Peyer's patch (tissue), 4 donors: ENCODE results near the gene DSG2. TPM values are rescaled to one million over a fixed set of nuclear protein-coding genes. Genes with fewer than 3 reads are reported as not detected.
A peak's percentile ranks its signal among the peaks of the same experiment; 100 is the strongest.

ENCODE experiments used
- DNase-seq, 3 donors: peaks; one replicate each; pipeline ENCODE4 v3.0.0-alpha.2; 2017 to 2019
- H3K27ac ChIP-seq, 4 donors: fragments of 200-600 bp; sonication (generic); one replicate each; pipeline ENCODE4 v1.5.1; 2016 to 2019
- H3K27me3 ChIP-seq, 2 donors: fragments of 200-600 bp; sonication (generic); one replicate each; pipeline ENCODE4 v1.5.1; 2019
- H3K36me3 ChIP-seq, 3 donors: fragments of 200-600 bp; sonication (generic); one replicate each; pipeline ENCODE4 v1.5.1; 2016 to 2019
- H3K4me1 ChIP-seq, 4 donors: fragments of 200-600 bp; sonication (generic); one replicate each; pipeline ENCODE4 v1.5.1; 2016 to 2019
- H3K4me3 ChIP-seq, 4 donors: fragments of 200-600 bp; sonication (generic); 1 replicate in 3 of 4; 2 replicates in 1 of 4; pipeline ENCODE4 v1.5.1; 2016 to 2019; ENCODE audit warnings: mild to moderate bottlenecking in 1 of 4
- H3K9me3 ChIP-seq, 4 donors: fragments of 200-600 bp; sonication (generic); one replicate each; pipeline ENCODE4 v1.5.1; 2016 to 2019; ENCODE audit warnings: mild to moderate bottlenecking in 1 of 4
- POLR2A ChIP-seq, 2 donors: fragments of 450-650 bp; IDR thresholded peaks; one replicate each; pipeline ENCODE4 v1.5.1; 2017; ENCODE audit warnings: antibody characterized with exemption in 2 of 2, mild to moderate bottlenecking in 2 of 2, moderate library complexity in 2 of 2
- total RNA-seq, 4 donors: library from RNA; depleted of rRNA; stranded (reverse); fragments of >200 nt; gene quantifications; one replicate each; pipeline ENCODE4 v1.1.0, GENCODE V29; 2016
- TF ChIP-seq, protein P1 (sequence below), 6 experiments: fragments of 450-650 bp in 4 of 6; fragments of 200-600 bp in 2 of 6; sonication (generic) in 1 of 6; IDR thresholded peaks; one replicate each; pipeline ENCODE4 v1.5.1; 2017 to 2019; ENCODE audit warnings: antibody characterized with exemption in 6 of 6, mild to moderate bottlenecking in 3 of 6, moderate library complexity in 1 of 6

DSG2 gene
- total RNA-seq, 4 donors from 2014 or later, result 19.8 to 173 (median 128) TPM

DNA sequence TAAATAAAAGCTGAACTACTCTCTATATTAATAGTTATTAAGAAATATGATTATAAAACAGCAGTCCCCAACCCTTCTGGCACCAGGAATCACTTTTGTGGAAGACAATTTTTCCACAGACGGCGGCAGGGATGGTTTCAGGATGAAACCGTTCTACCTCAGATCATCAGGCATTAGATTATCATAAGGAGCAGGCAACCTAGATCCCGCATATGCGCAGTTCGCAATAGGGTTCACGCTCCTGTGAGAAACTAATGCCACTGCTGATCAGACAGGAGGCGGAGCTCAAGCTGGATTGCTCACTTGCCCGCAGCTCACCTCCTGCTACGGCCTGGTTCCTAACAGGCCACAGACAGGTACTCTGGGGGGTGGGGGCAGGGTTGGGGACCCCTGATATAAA lies 19.3 kb upstream of the DSG2 start:
- no peak overlapping the region for H3K27ac ChIP-seq
- peaks cover 0 to 3% (median 0%) of the 10 kb centered on the region in 3 donors for H3K36me3 ChIP-seq
- H3K27me3 ChIP-seq, result no peaks in the 10 kb centered on the region
- no peak overlapping the region for H3K4me3 ChIP-seq
- no peaks in the 10 kb centered on the region for H3K4me1 ChIP-seq
- no peaks in the 10 kb centered on the region for H3K9me3 ChIP-seq
- DNase-seq, result no peak
- no peak for TF ChIP-seq POLR2A (IDR thresholded peaks at IDR 0.05)
- TF ChIP-seq, protein P1, sequence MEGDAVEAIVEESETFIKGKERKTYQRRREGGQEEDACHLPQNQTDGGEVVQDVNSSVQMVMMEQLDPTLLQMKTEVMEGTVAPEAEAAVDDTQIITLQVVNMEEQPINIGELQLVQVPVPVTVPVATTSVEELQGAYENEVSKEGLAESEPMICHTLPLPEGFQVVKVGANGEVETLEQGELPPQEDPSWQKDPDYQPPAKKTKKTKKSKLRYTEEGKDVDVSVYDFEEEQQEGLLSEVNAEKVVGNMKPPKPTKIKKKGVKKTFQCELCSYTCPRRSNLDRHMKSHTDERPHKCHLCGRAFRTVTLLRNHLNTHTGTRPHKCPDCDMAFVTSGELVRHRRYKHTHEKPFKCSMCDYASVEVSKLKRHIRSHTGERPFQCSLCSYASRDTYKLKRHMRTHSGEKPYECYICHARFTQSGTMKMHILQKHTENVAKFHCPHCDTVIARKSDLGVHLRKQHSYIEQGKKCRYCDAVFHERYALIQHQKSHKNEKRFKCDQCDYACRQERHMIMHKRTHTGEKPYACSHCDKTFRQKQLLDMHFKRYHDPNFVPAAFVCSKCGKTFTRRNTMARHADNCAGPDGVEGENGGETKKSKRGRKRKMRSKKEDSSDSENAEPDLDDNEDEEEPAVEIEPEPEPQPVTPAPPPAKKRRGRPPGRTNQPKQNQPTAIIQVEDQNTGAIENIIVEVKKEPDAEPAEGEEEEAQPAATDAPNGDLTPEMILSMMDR (IDR thresholded peaks at IDR 0.05), result no peak

DNA sequence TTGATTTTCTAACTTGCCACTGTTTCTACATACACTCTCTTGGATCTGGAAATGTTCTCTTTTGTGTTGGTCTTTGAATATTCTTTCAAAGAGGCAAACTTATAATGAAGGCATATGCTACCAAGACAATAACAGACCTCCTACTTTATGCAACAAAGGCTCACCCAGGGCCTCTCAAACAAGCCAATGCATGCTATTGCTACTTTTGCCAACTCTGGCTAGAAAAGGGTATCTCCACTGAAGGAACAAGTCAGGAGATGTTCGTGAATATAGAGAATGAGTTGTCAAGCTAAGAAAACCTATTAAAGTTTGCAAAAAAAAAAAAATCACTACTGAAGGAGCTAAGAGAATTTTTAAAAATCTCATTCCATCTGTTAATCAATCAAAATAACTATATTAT lies 15.9 kb upstream of the DSG2 start:
- no peak overlapping the region for H3K4me3 ChIP-seq
- no peak overlapping the region for H3K27ac ChIP-seq
- no peaks in the 10 kb centered on the region for H3K36me3 ChIP-seq
- no peaks in the 10 kb centered on the region for H3K27me3 ChIP-seq
- no peak for DNase-seq
- TF ChIP-seq POLR2A (IDR thresholded peaks at IDR 0.05), result no peak
- TF ChIP-seq, protein P1 (IDR thresholded peaks at IDR 0.05), result no peak
- no peaks in the 10 kb centered on the region for H3K9me3 ChIP-seq
- no peaks in the 10 kb centered on the region for H3K4me1 ChIP-seq

DNA sequence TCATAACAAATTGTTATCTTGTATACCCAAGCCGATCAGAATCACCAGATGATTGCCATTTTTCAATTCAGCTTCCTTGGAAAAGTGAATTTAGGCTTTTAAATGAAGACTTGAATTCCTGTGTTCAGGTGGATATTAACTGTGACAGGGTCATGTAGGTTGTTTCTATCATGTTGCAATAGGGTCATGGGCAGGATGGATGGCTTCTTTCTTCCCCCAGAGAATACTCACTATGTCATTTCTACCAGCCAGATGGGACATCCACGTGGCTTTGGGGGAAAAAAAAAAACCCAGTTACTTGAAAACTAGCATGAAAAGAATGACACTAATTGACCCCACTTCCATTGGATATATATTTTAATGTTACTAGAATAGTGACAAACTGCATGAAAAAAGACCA lies 14.6 kb upstream of the DSG2 start:
- H3K27me3 ChIP-seq, result no peaks in the 10 kb centered on the region
- TF ChIP-seq, protein P1 (IDR thresholded peaks at IDR 0.05), result no peak
- TF ChIP-seq POLR2A (IDR thresholded peaks at IDR 0.05), result no peak
- DNase-seq, result no peak
- no peak overlapping the region for H3K27ac ChIP-seq
- no peaks in the 10 kb centered on the region for H3K4me1 ChIP-seq
- H3K36me3 ChIP-seq, result no peaks in the 10 kb centered on the region
- no peak overlapping the region for H3K4me3 ChIP-seq
- no peaks in the 10 kb centered on the region for H3K9me3 ChIP-seq

DNA sequence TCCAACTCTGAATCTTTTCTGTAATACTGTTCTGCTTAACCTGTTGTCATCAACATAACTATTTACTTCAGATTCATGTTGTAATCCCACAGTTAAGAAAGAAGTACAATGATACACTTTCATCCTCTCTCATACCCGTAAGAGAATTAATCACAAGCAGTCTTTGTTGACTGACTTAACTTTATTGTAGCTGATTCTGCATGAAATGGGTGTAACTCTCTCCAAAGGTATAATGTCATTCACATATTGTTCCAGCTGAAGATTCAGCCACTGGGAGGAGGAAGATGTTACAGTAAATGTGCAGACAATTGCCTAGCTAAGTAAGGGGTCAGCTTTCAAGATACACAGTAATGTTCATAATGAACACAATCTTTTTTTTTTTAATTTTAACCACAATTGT lies 13.5 kb upstream of the DSG2 start:
- Histone ChIP-seq H3K27me3 (no peaks in the 10 kb centered on the region), H3K4me3 (no peak overlapping the region), H3K4me1 (peaks cover 0 to 2% (median 0%) of the 10 kb centered on the region in 4 donors), H3K9me3 (no peaks in the 10 kb centered on the region), H3K27ac (no peak overlapping the region), H3K36me3 (no peaks in the 10 kb centered on the region)
- DNase-seq, result no peak
- TF ChIP-seq, protein P1 (IDR thresholded peaks at IDR 0.05), result peak in 2 of 6 experiments; percentile 9 to 37
- TF ChIP-seq POLR2A (IDR thresholded peaks at IDR 0.05), result no peak

DNA sequence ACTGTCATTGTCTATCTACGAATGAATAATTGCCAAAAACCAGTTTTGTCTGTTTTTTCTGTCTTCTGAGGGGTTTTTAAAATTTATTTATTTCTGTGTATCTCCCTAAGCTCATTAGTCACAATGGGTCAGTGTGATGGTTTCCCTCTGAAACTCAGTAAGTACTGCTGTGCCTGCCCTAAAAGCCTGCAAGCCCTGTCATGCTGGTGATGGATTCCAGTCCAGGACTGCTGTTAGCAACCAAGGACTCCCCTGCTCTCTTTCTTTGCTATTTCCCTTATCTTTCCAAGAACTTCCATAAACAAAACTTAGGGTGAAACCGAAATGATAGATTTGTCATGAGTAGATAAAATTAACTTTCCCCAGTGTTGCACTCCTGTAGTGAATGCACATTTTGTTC lies 11.8 kb upstream of the DSG2 start:
- no peak overlapping the region for H3K4me3 ChIP-seq
- no peak for DNase-seq
- no peak for TF ChIP-seq POLR2A (IDR thresholded peaks at IDR 0.05)
- TF ChIP-seq, protein P1 (IDR thresholded peaks at IDR 0.05), result no peak
- no peaks in the 10 kb centered on the region for H3K36me3 ChIP-seq
- H3K27ac ChIP-seq, result no peak overlapping the region
- peaks cover 0 to 8% (median 0%) of the 10 kb centered on the region in 4 donors for H3K4me1 ChIP-seq
- no peaks in the 10 kb centered on the region for H3K27me3 ChIP-seq
- no peaks in the 10 kb centered on the region for H3K9me3 ChIP-seq
